Measurements from ENCODE around the gene IQCC. TPM values are rescaled to one million over a fixed set of nuclear protein-coding genes. Genes with fewer than 3 reads are reported as not detected.

IQCC gene
- total RNA-seq, 6 donors from 2014 or later = 0.55 to 6.3 (median 1.9) TPM

- ATAC-seq (ENCODE audit: low FRiP score in 2 of 2) (no peak), DNase-seq (no peak)
- H3K4me3 ChIP-seq = no peak overlapping the region
- no peaks in the 10 kb centered on the region for H3K27me3 ChIP-seq
- no peak for TF ChIP-seq POLR2AphosphoS5 (IDR thresholded peaks at IDR 0.05)
- no peak for TF ChIP-seq EP300 (IDR thresholded peaks at IDR 0.05)
- TF ChIP-seq POLR2A (IDR thresholded peaks at IDR 0.05) = no peak
- TF ChIP-seq CTCF (IDR thresholded peaks at IDR 0.05) = no peak
- H3K4me1 ChIP-seq = peaks cover 1 to 5% (median 3%) of the 10 kb centered on the region in 4 donors
- H3K27ac ChIP-seq = no peak overlapping the region
- peaks cover 25 to 99% (median 85%) of the 10 kb centered on the region in 4 donors for H3K36me3 ChIP-seq
- WGBS, 2 donors = 72 to 84% methylated on average over 3 of the region's 3 CpGs
- no peaks in the 10 kb centered on the region for H3K9me3 ChIP-seq
These were observed 23.3 kb downstream of the IQCC start for GRCh38 chr1:32228771-32229170.

- Histone ChIP-seq H3K36me3 (peaks cover 16 to 81% (median 59%) of the 10 kb centered on the region in 4 donors), H3K27me3 (no peaks in the 10 kb centered on the region), H3K4me1 (no peaks in the 10 kb centered on the region), H3K4me3 (no peak overlapping the region), H3K27ac (no peak overlapping the region), H3K9me3 (no peaks in the 10 kb centered on the region)
- ATAC-seq (ENCODE audit: low FRiP score in 2 of 2) = no peak
- WGBS, 2 donors = 82 to 88% methylated on average over 4 to 5 of the region's 5 CpGs
- no peak for DNase-seq
- TF ChIP-seq POLR2A (IDR thresholded peaks at IDR 0.05) (no peak), EP300 (IDR thresholded peaks at IDR 0.05) (no peak), CTCF (IDR thresholded peaks at IDR 0.05) (no peak), POLR2AphosphoS5 (IDR thresholded peaks at IDR 0.05) (no peak)
These were observed 26.5 kb downstream of the IQCC start for GRCh38 chr1:32231843-32232432.

- H3K4me3 ChIP-seq = no peak overlapping the region
- H3K36me3 ChIP-seq = peaks cover 16 to 73% (median 52%) of the 10 kb centered on the region in 4 donors
- WGBS, 2 donors = 85 to 94% methylated on average over 8 of the region's 8 CpGs
- no peaks in the 10 kb centered on the region for H3K4me1 ChIP-seq
- H3K27ac ChIP-seq = no peak overlapping the region
- ATAC-seq (ENCODE audit: low FRiP score in 2 of 2) (no peak), DNase-seq (no peak)
- no peaks in the 10 kb centered on the region for H3K9me3 ChIP-seq
- H3K27me3 ChIP-seq = no peaks in the 10 kb centered on the region
- TF ChIP-seq EP300 (IDR thresholded peaks at IDR 0.05) (no peak), CTCF (IDR thresholded peaks at IDR 0.05) (no peak), POLR2A (IDR thresholded peaks at IDR 0.05) (no peak), POLR2AphosphoS5 (IDR thresholded peaks at IDR 0.05) (no peak)
These were observed 27.3 kb downstream of the IQCC start for GRCh38 chr1:32232558-32233304.

- Histone ChIP-seq H3K9me3 (no peaks in the 10 kb centered on the region), H3K36me3 (peaks cover 3 to 53% (median 32%) of the 10 kb centered on the region in 4 donors), H3K4me3 (no peak overlapping the region), H3K4me1 (peaks cover 2 to 5% (median 2%) of the 10 kb centered on the region in 4 donors), H3K27me3 (no peaks in the 10 kb centered on the region), H3K27ac (no peak overlapping the region)
- ATAC-seq (ENCODE audit: low FRiP score in 2 of 2) (peak in 1 of 2 donors; percentile 20), DNase-seq (no peak)
- WGBS, 2 donors = 92 to 100% methylated on average over 2 to 7 of the region's 7 CpGs
- no peak for TF ChIP-seq POLR2AphosphoS5 (IDR thresholded peaks at IDR 0.05)
- TF ChIP-seq CTCF (IDR thresholded peaks at IDR 0.05) = no peak
- TF ChIP-seq EP300 (IDR thresholded peaks at IDR 0.05) = no peak
- no peak for TF ChIP-seq POLR2A (IDR thresholded peaks at IDR 0.05)
These were observed 29.3 kb downstream of the IQCC start for GRCh38 chr1:32234792-32235191.
